Activated CD4-positive, alpha-beta T cell treated with anti-CD3 and anti-CD28 coated beads for 24 hours (primary cell): Measurements from ENCODE around the gene DOCK6.

Experiments used
- DNase-seq, 2 donors: peaks; one replicate each; pipeline ENCODE4 v3.0.0-alpha.2; 2020; ENCODE audit warnings: low read depth in 2 of 2

DOCK6 gene

GRCh38 chr19:11261971-11262839 is at the start of gene DOCK6:
Gene DOCK6 (minus strand): TSS chr19:11262524. CDS start chr19:11262440, 84 bp downstream.
- DNase-seq = peak in 1 of 2 donors; percentile 12

GRCh38 chr19:11306337-11306736 is 44.0 kb upstream of the DOCK6 start:
- DNase-seq = no peak

- no peak for DNase-seq
Measured at GRCh38 chr19:11304936-11305335, 42.6 kb upstream of the DOCK6 start.

GRCh38 chr19:11300811-11301120 is 38.4 kb upstream of the DOCK6 start:
- DNase-seq = no peak

GRCh38 chr19:11299946-11300810 is 37.9 kb upstream of the DOCK6 start:
- no peak for DNase-seq

- no peak for DNase-seq
Measured at GRCh38 chr19:11296264-11296663, 33.9 kb upstream of the DOCK6 start.

GRCh38 chr19:11295665-11296245 is 33.4 kb upstream of the DOCK6 start, which contains the start of gene TSPAN16:
Gene TSPAN16 (plus strand): TSS chr19:11296160. CDS start chr19:11296298, 138 bp downstream.
- DNase-seq = no peak

- DNase-seq = no peak
Measured at GRCh38 chr19:11295180-11295579, 32.9 kb upstream of the DOCK6 start.

- peak; percentile 74 to 80 for DNase-seq
Measured at GRCh38 chr19:11293433-11294389, 31.4 kb upstream of the DOCK6 start.

GRCh38 chr19:11291991-11292390 is 29.7 kb upstream of the DOCK6 start:
- no peak for DNase-seq

GRCh38 chr19:11291415-11291814 is 29.1 kb upstream of the DOCK6 start:
- no peak for DNase-seq

GRCh38 chr19:11290256-11290655 is 27.9 kb upstream of the DOCK6 start:
- DNase-seq = no peak

- no peak for DNase-seq
Measured at GRCh38 chr19:11288349-11288748, 26.0 kb upstream of the DOCK6 start.

- DNase-seq = no peak
Measured at GRCh38 chr19:11286312-11286974, 24.1 kb upstream of the DOCK6 start.

GRCh38 chr19:11284515-11284914 is 22.2 kb upstream of the DOCK6 start:
- DNase-seq = no peak

- DNase-seq = no peak
Measured at GRCh38 chr19:11281356-11282049, 19.2 kb upstream of the DOCK6 start.

GRCh38 chr19:11279505-11280236 is 17.3 kb upstream of the DOCK6 start:
- no peak for DNase-seq

- DNase-seq = no peak
Measured at GRCh38 chr19:11278670-11279069, 16.3 kb upstream of the DOCK6 start.

GRCh38 chr19:11274533-11275086 is 12.3 kb upstream of the DOCK6 start:
- no peak for DNase-seq
